Smooth muscle cell (in vitro differentiated cells): ENCODE results near the gene NAA80. TPM values are rescaled to one million over a fixed set of nuclear protein-coding genes. Genes with fewer than 3 reads are reported as not detected.

ENCODE experiments used
- DNase-seq: peaks from one replicate; lab custom pipeline; 2025; ENCODE audit not compliant: unreplicated experiment; lab: John Stamatoyannopoulos, UW
- H2AFZ ChIP-seq: fragments of 200-600 bp; sonication (generic); 2 replicates; pipeline ENCODE4 v1.6.0; 2016; ENCODE audit warnings: antibody characterized with exemption, low read depth, mild to moderate bottlenecking
- H3F3A ChIP-seq: fragments of 200-600 bp; sonication (generic); 2 replicates; pipeline ENCODE4 v1.6.0; 2017; ENCODE audit warnings: antibody characterized with exemption, low read depth
- H3K27ac ChIP-seq: fragments of 200-600 bp; sonication (generic); 2 replicates; pipeline ENCODE4 v1.5.1; 2016; ENCODE audit warnings: low read depth, mild to moderate bottlenecking
- H3K27me3 ChIP-seq: fragments of 200-600 bp; sonication (generic); 2 replicates; pipeline ENCODE4 v1.6.1; 2016; ENCODE audit warnings: low read depth, mild to moderate bottlenecking
- H3K36me3 ChIP-seq: fragments of 200-600 bp; sonication (generic); 2 replicates; pipeline ENCODE4 v1.5.1; 2016; ENCODE audit warnings: low read depth
- H3K4me1 ChIP-seq: fragments of 200-600 bp; sonication (generic); 2 replicates; pipeline ENCODE4 v1.5.1; 2016; ENCODE audit warnings: low read depth
- H3K4me2 ChIP-seq: fragments of 200-600 bp; sonication (generic); 2 replicates; pipeline ENCODE4 v1.6.0; 2016; ENCODE audit warnings: mild to moderate bottlenecking
- H3K4me3 ChIP-seq: fragments of 200-600 bp; sonication (generic); 2 replicates; pipeline ENCODE4 v1.5.1; 2016; ENCODE audit warnings: mild to moderate bottlenecking
- H3K79me2 ChIP-seq: fragments of 200-600 bp; sonication (generic); 2 replicates; pipeline ENCODE4 v1.6.0; 2016; ENCODE audit warnings: low read depth, mild to moderate bottlenecking
- H3K9ac ChIP-seq: fragments of 200-600 bp; sonication (generic); 2 replicates; pipeline ENCODE4 v1.6.0; 2016; ENCODE audit warnings: low read depth
- H3K9me3 ChIP-seq: fragments of 200-600 bp; sonication (generic); replicated peaks from 2 replicates; pipeline ENCODE4 v1.5.1; 2016; ENCODE audit warnings: low read depth
- H4K20me1 ChIP-seq: fragments of 200-600 bp; sonication (generic); 2 replicates; pipeline ENCODE4 v1.6.0; 2016; ENCODE audit warnings: low read depth
- WGBS: methylation state at CpG from one replicate; pipeline ENCODE4 v1.1.7; 2016; ENCODE audit warnings: low lambda C conversion rate; 5-methylcytosine and 5-hydroxymethylcytosine counted together
- polyA plus RNA-seq: library from polyadenylated mRNA; unstranded; fragments of >200 nt; fragmentation: Nextera tagmentation; extraction: Ambion mirVana; gene quantifications from 2 replicates; pipeline ENCODE4 v1.2.1, GENCODE V29; 2016
- total RNA-seq: library from RNA; depleted of rRNA; stranded (reverse); fragments of >200 nt; gene quantifications from 2 replicates; pipeline ENCODE4 v1.2.3, GENCODE V29; 2014
- TF ChIP-seq, protein P1 (sequence below): fragments of 200-600 bp; sonication (generic); IDR thresholded peaks from 2 replicates; pipeline ENCODE4 v1.5.1; 2017; ENCODE audit warnings: borderline replicate concordance, mild to moderate bottlenecking, antibody characterized with exemption; ENCODE audit not compliant: insufficient read depth, poor library complexity, severe bottlenecking

Gene NAA80
- total and polyA plus RNA-seq, 2 experiments from 2014 or later = 13.0 to 21.9 TPM

DNA sequence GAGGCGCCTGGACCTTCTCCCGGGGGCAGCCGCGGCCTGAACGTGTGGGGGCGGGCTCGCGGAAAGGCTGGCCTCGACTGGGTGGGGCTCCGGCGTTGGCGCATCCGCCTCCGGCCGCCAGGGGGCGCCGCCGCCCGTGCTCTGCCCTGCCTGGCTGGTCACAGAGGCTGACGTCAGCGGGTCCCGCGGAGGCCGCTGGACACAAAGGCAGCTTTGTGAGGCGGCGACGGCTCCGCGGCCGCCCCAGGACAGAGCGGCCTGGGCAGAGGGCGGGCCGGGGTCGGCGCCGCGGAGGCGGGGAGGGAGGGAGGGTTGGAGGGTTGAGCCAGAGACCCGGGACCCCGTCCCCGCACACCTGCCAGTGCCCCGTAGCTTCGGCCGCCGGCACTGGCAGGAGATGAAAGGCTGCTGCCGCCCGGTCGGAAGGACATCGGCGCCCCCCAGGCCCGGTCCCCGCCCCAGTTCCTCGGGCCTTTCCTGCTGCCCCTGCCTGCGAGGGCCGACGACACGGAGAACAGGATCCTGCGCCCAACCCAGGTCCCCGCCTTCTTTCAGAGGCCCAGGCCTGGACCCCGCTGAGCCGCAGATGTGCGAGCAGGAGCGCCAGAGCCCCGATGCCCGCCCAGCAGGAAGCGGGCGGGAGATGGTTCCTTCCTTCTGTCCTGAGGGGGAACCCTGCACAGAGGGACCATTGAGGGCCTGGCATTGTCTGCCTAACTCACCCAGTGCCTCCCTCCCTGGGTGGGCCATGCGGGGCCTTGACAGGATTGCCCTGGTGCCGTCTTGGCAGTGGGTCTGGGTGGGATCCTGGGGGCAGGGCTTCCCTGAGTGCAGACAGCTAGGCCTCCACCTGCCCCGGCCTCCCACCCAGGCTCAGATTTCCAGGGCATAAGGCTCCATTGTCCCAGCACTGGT is 38.9 kb downstream of the NAA80 start:
- peaks cover 30% of the 10 kb centered on the region for H3K4me1 ChIP-seq
- H3F3A ChIP-seq = peaks cover 26% of the 10 kb centered on the region
- TF ChIP-seq, protein P1, sequence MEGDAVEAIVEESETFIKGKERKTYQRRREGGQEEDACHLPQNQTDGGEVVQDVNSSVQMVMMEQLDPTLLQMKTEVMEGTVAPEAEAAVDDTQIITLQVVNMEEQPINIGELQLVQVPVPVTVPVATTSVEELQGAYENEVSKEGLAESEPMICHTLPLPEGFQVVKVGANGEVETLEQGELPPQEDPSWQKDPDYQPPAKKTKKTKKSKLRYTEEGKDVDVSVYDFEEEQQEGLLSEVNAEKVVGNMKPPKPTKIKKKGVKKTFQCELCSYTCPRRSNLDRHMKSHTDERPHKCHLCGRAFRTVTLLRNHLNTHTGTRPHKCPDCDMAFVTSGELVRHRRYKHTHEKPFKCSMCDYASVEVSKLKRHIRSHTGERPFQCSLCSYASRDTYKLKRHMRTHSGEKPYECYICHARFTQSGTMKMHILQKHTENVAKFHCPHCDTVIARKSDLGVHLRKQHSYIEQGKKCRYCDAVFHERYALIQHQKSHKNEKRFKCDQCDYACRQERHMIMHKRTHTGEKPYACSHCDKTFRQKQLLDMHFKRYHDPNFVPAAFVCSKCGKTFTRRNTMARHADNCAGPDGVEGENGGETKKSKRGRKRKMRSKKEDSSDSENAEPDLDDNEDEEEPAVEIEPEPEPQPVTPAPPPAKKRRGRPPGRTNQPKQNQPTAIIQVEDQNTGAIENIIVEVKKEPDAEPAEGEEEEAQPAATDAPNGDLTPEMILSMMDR = peak; percentile 98
- H3K4me2 ChIP-seq = peak overlapping the region; percentile 89
- peak overlapping the region; percentile 99 for H3K9ac ChIP-seq
- H3K79me2 ChIP-seq = no peaks in the 10 kb centered on the region
- H3K4me3 ChIP-seq = peak overlapping the region; percentile 64
- no peaks in the 10 kb centered on the region for H3K9me3 ChIP-seq
- no peaks in the 10 kb centered on the region for H3K27me3 ChIP-seq
- H2AFZ ChIP-seq = no peak overlapping the region
- no peaks in the 10 kb centered on the region for H3K36me3 ChIP-seq
- WGBS = 5% methylated on average over 45 of the region's 70 CpGs
- DNase-seq = peak; percentile 89
- peak overlapping the region; percentile 98 for H3K27ac ChIP-seq
- peaks cover 12% of the 10 kb centered on the region for H4K20me1 ChIP-seq

DNA sequence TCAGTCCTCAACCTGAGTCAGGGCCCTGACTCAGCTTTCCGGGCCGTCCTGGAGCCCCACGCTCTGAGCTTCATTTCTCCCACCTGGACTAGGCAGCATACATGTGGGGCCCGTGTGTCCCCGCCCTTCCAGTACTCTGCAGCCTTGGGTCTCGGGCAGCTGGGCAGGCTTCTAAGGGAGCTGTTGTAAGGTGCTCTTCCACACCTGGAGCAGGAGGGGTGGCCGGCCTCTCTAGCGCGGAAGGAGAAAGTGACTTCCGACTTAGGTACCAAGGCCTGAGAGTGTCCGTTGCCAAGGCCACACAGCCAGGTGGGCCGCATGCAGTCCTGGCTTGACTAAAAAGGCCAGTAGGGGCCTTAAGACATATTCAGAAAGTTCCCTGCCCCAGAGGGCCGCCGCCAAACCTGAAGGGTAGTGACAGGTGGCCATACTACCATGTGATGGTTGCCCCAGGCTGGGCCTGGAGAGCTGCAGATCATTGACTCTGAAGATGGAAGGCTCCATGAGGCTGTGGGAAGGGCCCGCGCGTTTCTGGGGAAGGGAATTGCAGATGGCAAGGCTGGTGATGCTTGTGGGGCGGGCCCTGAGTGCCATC is 39.7 kb downstream of the NAA80 start:
- Histone ChIP-seq H2AFZ (no peak overlapping the region), H3K27ac (peak overlapping the region; percentile 98), H3K79me2 (no peaks in the 10 kb centered on the region), H4K20me1 (peaks cover 20% of the 10 kb centered on the region), H3K9me3 (no peaks in the 10 kb centered on the region), H3K4me1 (peaks cover 26% of the 10 kb centered on the region), H3F3A (peaks cover 26% of the 10 kb centered on the region), H3K27me3 (no peaks in the 10 kb centered on the region), H3K4me2 (peak overlapping the region; percentile 89), H3K4me3 (no peak overlapping the region), H3K36me3 (no peaks in the 10 kb centered on the region), H3K9ac (no peak overlapping the region)
- DNase-seq = no peak
- TF ChIP-seq, protein P1 = no peak
- WGBS = 66% methylated on average over 18 of the region's 18 CpGs

DNA sequence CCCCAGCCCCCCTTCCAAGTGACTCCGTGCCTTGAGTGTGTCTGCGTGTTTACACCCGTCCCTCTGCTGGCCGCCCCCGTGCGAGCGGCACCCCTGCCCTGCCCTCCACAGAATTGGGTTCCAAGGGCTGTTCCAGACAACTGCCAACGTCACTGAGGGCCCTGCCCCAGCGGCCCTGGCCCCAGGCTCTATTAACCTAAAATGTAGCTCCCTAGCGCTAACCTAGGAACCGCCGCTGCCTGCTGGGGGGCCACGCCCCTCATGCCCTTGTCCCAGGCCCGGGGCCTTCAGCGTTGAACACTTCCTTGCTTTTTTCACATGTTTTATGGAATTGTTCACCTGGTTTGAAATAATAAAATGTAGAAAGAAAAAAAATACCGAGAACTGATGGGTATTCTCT is 40.2 kb downstream of the NAA80 start:
- Histone ChIP-seq H2AFZ (no peak overlapping the region), H4K20me1 (peaks cover 25% of the 10 kb centered on the region), H3K36me3 (no peaks in the 10 kb centered on the region), H3K27ac (peak overlapping the region; percentile 98), H3K9ac (no peak overlapping the region), H3K4me3 (no peak overlapping the region), H3F3A (peaks cover 26% of the 10 kb centered on the region), H3K79me2 (peaks cover 3% of the 10 kb centered on the region), H3K27me3 (no peaks in the 10 kb centered on the region), H3K9me3 (no peaks in the 10 kb centered on the region), H3K4me1 (peaks cover 20% of the 10 kb centered on the region), H3K4me2 (no peak overlapping the region)
- DNase-seq = no peak
- WGBS = 86% methylated on average over 16 of the region's 16 CpGs
- TF ChIP-seq, protein P1 = no peak
